ACC112 (cell line): ENCODE data around the gene CFTR.
"Not testable (repeated sequence)": the region's sequence is repeated elsewhere in the genome, so short reads cannot be mapped to it uniquely, and the experiment has no call there.

ENCODE experiments used
- H2AFZ ChIP-seq: fragments of 200-600 bp; sonication (generic); one replicate; pipeline ENCODE4 v1.6.0; 2017; ENCODE audit warnings: antibody characterized with exemption, low read length; ENCODE audit not compliant: unreplicated experiment
- H3K27ac ChIP-seq: fragments of 200-600 bp; sonication (generic); 2 replicates; pipeline ENCODE4 v1.5.1; 2014; ENCODE audit warnings: low read depth, mild to moderate bottlenecking, antibody characterized with exemption, low read length, moderate library complexity
- H3K27me3 ChIP-seq: fragments of 200-600 bp; sonication (generic); 2 replicates; pipeline ENCODE4 v1.6.1; 2014; ENCODE audit warnings: mild to moderate bottlenecking, antibody characterized with exemption, low read length, moderate library complexity, mixed read lengths; ENCODE audit not compliant: insufficient read depth
- H3K36me3 ChIP-seq: fragments of 200-600 bp; sonication (generic); 2 replicates; pipeline ENCODE4 v1.6.1; 2016; ENCODE audit warnings: mild to moderate bottlenecking, antibody characterized with exemption, low read length, moderate library complexity, mixed read lengths; ENCODE audit not compliant: insufficient read depth
- H3K4me1 ChIP-seq: fragments of 200-600 bp; sonication (generic); one replicate; pipeline ENCODE4 v1.6.1; 2016; ENCODE audit warnings: low read length, mixed read lengths; ENCODE audit not compliant: insufficient read depth, unreplicated experiment, control insufficient read depth
- H3K4me3 ChIP-seq: fragments of 200-600 bp; sonication (generic); 2 replicates; pipeline ENCODE4 v1.5.1; 2014; ENCODE audit warnings: mild to moderate bottlenecking, low read depth, low read length
- H3K79me2 ChIP-seq: fragments of 200-600 bp; sonication (generic); one replicate; pipeline ENCODE4 v1.6.0; 2016; ENCODE audit warnings: low read length; ENCODE audit not compliant: control insufficient read depth, unreplicated experiment, insufficient read depth

CFTR gene

DNA sequence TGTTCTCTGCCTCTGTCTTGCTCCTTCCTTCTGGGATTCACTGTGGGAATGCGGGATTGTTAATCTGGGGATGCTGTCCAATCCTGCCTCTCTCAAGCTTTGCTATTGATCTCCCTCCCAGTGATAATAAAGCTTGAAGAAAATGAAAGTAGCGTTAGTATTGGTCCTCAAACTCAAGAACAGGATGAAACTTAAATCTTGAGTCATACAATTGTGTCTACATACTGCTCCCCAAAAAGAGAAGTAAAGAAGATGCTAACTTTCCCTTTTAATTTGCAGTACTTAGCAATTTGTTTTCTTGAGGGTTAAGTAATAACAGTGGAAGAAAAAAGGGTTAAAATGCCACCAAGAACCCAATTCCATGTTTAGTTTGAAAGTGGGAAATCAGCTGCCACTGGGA lies 13.6 kb downstream of the CFTR start:
- Histone ChIP-seq H2AFZ (no peak overlapping the region), H3K27me3 (no peaks in the 10 kb centered on the region), H3K27ac (no peak overlapping the region), H3K4me1 (no peaks in the 10 kb centered on the region), H3K79me2 (no peaks in the 10 kb centered on the region), H3K36me3 (no peaks in the 10 kb centered on the region), H3K4me3 (no peak overlapping the region)

DNA sequence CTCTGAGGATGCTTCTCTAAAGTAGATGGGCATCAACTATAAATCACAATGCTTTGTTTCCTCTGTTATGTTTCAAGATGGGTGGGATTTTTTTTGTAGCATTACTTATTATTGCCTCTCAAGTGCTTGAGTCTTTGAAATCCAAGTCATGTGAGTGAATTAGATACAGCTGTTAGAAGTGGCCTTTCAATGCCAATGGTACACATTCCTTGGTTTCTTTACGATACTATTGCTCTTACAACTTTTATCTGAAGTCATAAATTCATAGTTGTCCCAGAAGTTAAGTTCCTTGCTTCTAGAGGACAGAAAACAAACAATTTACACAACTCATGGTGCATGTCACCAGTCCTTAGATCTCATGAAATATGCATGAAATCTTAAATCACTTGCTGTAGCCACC lies 15.5 kb downstream of the CFTR start:
- Histone ChIP-seq H3K27me3 (no peaks in the 10 kb centered on the region), H3K36me3 (no peaks in the 10 kb centered on the region), H2AFZ (no peak overlapping the region), H3K4me1 (no peaks in the 10 kb centered on the region), H3K79me2 (no peaks in the 10 kb centered on the region), H3K4me3 (no peak overlapping the region), H3K27ac (no peak overlapping the region)

DNA sequence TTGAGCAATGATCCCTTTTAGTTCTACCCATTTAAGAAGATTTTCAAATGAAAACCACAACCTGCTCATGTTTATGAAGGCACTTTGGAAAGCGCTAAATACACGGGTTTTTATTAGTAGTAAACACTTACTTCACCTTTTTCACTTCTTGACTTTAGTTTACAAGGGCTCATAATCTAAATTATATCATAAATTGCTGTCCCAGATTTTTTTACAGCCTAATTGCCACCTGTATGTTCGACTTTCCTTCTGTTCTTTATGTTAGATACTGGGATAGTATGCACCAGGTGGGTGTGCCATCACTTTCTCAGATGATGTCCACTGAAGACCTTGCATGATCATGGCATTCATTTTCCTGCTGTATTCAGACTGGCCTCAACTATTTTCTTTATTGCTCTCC lies 22.5 kb downstream of the CFTR start:
- no peak overlapping the region for H3K4me3 ChIP-seq
- H3K4me1 ChIP-seq, result no peaks in the 10 kb centered on the region
- H3K79me2 ChIP-seq, result no peaks in the 10 kb centered on the region
- no peak overlapping the region for H2AFZ ChIP-seq
- no peak overlapping the region for H3K27ac ChIP-seq
- no peaks in the 10 kb centered on the region for H3K27me3 ChIP-seq
- H3K36me3 ChIP-seq, result no peaks in the 10 kb centered on the region

DNA sequence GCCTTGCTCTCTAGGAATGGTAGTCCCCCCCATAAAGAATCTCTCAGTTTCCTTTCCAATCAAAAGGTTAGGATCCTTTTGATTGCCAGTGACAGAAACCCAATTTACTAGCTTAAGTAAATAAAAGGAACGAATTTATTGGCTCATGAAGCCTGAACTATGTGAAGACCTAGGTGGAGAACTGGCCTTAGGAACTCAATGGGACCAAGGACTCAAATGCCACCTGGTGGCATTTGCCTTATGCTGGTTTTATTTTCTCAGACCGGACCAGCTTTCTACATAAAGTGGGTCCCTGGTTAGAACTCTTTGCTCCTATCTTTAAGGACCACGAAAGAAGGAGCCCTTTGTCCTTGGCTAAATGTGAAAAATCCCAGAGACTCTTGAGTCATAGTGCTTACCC lies 25.4 kb downstream of the CFTR start:
- Histone ChIP-seq H2AFZ (no peak overlapping the region), H3K36me3 (no peaks in the 10 kb centered on the region), H3K27me3 (no peaks in the 10 kb centered on the region), H3K27ac (no peak overlapping the region), H3K79me2 (no peaks in the 10 kb centered on the region), H3K4me3 (no peak overlapping the region), H3K4me1 (no peaks in the 10 kb centered on the region)

DNA sequence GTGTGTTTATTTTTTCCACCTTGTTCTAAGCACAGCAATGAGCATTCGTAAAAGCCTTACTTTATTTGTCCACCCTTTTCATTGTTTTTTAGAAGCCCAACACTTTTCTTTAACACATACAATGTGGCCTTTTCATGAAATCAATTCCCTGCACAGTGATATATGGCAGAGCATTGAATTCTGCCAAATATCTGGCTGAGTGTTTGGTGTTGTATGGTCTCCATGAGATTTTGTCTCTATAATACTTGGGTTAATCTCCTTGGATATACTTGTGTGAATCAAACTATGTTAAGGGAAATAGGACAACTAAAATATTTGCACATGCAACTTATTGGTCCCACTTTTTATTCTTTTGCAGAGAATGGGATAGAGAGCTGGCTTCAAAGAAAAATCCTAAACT lies 28.9 kb downstream of the CFTR start:
- Histone ChIP-seq H3K27ac (no peak overlapping the region), H3K4me1 (no peaks in the 10 kb centered on the region), H2AFZ (no peak overlapping the region), H3K36me3 (no peaks in the 10 kb centered on the region), H3K79me2 (no peaks in the 10 kb centered on the region), H3K27me3 (no peaks in the 10 kb centered on the region), H3K4me3 (no peak overlapping the region)

DNA sequence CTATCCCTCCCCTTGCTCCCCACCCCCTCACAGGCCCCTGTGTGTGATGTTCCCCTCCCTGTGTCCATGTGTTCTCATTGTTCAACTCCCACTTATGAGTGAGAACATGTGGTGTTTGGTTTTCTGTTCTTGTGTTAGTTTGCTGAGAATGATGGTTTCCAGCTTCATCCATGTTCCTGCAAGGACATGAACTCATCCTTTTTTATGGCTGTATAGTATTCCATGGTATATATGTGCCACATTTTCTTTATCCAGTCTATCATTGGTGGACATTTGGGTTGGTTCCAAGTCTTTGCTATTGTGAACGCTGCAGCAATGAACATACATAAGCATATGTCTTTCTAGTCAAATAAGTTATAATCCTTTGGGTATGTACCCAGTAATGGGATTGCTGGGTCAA lies 37.4 kb downstream of the CFTR start:
- not testable (repeated sequence) for H3K4me1 ChIP-seq, H3K4me3 ChIP-seq, H3K27ac ChIP-seq, H3K36me3 ChIP-seq, H3K79me2 ChIP-seq, H2AFZ ChIP-seq, H3K27me3 ChIP-seq

DNA sequence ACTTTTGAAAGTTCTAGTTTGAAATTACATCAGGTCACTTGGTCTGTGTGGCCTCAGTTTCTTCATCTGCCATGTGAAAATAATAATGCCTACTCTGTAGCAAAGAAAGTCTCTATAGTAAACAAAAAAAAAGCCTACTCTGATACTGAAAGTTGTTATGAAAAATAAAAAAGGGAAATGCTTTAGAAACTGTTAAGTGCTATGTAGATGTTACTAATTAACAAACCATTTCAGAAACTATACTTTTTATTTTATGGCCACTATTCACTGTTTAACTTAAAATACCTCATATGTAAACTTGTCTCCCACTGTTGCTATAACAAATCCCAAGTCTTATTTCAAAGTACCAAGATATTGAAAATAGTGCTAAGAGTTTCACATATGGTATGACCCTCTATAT lies 50.6 kb downstream of the CFTR start:
- Histone ChIP-seq H3K27me3 (no peaks in the 10 kb centered on the region), H3K36me3 (no peaks in the 10 kb centered on the region), H3K4me1 (peaks cover 14% of the 10 kb centered on the region), H2AFZ (no peak overlapping the region), H3K79me2 (no peaks in the 10 kb centered on the region), H3K27ac (no peak overlapping the region), H3K4me3 (no peak overlapping the region)

DNA sequence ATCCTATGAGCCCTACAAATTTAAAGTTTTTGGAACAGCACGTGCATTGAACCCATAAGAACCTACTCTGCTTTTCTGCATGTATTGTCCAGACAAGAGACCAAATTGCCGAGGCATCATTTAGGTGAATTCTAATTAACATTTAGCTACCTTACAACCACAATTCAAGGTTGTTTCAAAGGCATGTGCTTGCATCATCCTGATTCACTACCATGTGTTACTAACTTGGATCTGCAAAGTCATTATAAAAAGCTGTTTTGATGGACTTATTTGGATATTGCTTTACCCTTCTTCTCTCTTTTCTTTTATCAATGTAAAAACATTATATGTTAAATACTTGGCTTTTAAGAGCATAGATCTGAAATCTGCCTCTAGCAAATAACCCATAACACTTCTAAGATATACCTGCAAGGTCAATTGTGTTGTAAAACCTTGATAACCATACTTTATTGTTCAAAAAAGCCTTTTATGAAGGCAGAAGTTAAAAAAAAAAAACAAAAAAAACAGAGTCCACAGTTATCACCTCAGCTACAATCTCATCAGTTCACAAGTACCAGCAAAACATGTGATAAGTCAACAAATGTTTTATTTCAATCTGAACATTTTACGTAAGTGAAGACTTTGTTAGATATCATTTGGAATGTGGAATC lies 51.9 kb downstream of the CFTR start:
- no peak overlapping the region for H2AFZ ChIP-seq
- H3K79me2 ChIP-seq, result no peaks in the 10 kb centered on the region
- H3K4me3 ChIP-seq, result no peak overlapping the region
- H3K27me3 ChIP-seq, result no peaks in the 10 kb centered on the region
- peaks cover 14% of the 10 kb centered on the region for H3K4me1 ChIP-seq
- no peak overlapping the region for H3K27ac ChIP-seq
- no peaks in the 10 kb centered on the region for H3K36me3 ChIP-seq

DNA sequence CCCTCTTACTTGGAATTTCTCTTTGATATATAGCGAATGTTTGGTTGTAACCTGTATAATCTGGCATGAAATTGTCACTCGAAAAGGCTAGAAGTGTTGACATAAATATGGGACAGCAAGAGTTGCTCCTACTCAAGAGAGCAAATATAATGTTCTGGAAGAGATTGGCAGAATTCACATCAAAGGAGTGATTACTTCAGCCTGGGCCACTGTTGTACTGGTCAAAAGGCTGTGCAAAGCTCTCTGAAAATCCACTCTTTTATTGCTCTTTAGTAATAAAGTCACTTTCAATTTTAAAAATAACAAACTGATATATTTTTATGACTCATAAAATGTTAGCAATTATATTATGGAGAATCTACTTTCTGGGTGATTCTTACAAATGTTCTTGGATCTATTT lies 58.2 kb downstream of the CFTR start:
- H3K27ac ChIP-seq, result no peak overlapping the region
- H3K4me3 ChIP-seq, result no peak overlapping the region
- H3K36me3 ChIP-seq, result no peaks in the 10 kb centered on the region
- H3K79me2 ChIP-seq, result no peaks in the 10 kb centered on the region
- no peaks in the 10 kb centered on the region for H3K27me3 ChIP-seq
- no peak overlapping the region for H2AFZ ChIP-seq
- H3K4me1 ChIP-seq, result no peaks in the 10 kb centered on the region

DNA sequence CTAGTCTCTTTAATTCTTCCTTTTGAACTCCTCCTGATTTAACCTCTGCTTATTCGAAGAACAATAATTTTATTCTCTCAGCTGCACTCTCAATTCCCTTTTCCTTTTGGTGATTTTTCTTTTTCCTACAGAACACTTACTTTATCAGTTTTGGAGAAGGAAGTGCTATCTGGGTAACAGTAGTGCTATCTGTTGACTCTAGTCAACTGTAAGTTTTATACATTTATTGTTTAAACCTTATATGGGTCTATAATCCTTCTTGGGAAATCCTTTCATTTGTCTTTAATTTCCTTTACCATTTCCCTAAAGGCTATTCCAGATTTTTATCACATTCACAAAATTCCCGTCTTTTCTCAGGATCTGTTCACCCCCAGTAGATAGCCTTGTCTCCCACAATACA lies 64.2 kb downstream of the CFTR start:
- Histone ChIP-seq H2AFZ (no peak overlapping the region), H3K27ac (no peak overlapping the region), H3K4me1 (no peaks in the 10 kb centered on the region), H3K27me3 (no peaks in the 10 kb centered on the region), H3K79me2 (no peaks in the 10 kb centered on the region), H3K4me3 (no peak overlapping the region), H3K36me3 (no peaks in the 10 kb centered on the region)

DNA sequence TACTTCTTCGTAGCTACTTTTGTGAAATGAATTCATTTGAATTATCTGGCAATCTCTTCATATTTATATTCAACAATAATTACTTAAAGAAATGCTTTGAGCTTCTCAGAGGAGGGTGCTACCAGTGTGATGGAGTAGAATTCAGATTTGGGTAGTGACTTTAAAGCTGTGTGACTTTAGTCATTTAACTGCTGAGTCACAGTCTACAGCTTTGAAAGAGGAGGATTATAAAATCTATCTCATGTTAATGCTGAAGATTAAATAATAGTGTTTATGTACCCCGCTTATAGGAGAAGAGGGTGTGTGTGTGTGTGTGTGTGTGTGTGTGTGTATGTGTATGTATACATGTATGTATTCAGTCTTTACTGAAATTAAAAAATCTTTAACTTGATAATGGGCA lies 68.2 kb downstream of the CFTR start:
- H3K79me2 ChIP-seq, result no peaks in the 10 kb centered on the region
- no peak overlapping the region for H3K27ac ChIP-seq
- no peaks in the 10 kb centered on the region for H3K27me3 ChIP-seq
- no peaks in the 10 kb centered on the region for H3K4me1 ChIP-seq
- no peak overlapping the region for H2AFZ ChIP-seq
- no peaks in the 10 kb centered on the region for H3K36me3 ChIP-seq
- no peak overlapping the region for H3K4me3 ChIP-seq
